GM19372 (cell line): ENCODE measurements around the gene SMARCAL1.

Experiments used
- ATAC-seq: cut with Tn5 transposase; IDR thresholded peaks from one replicate; pipeline ENCODE4 v1.9.1; 2021; ENCODE audit warnings: mild to moderate bottlenecking, low read depth, moderate library complexity; ENCODE audit not compliant: unreplicated experiment

Gene SMARCAL1

DNA sequence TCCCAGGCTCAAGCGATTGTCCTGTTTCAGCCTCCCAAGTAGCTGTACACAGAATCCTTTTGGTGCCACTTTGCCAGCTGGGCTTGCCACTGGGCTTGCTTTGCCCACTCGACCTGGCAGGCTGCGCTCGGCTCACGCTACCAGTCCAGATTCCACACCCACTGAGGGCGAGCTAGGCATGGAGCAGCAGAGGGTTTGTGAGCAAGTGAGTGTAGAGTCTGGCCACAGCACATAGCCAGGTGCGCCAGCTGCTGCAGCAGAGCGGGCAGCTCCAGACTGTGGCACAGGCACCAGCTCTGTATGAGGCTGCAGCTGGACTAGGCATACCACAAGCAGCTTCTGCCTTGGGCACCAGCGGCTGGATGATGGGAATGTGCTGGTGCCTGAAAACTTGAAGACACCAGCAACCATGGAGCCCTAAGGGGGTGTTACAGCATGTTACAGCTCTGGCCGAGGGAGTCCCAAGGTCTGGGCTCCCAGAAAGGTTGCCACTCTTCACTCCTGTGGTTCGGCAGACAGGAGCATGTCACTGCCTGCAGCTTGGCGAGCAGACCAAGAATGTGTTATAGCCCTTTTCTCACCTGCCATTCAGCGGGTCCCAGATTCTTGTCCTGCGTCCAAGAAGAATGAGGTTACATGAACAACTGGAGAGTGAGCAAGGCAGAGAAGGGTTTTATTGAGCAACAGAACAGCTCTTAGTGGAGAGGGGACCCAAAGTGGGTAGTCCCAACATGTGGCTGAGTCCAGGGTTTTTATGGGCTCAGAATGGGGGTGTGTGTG, 12.9 kb downstream of the SMARCAL1 start:
- ATAC-seq, result no peak

DNA sequence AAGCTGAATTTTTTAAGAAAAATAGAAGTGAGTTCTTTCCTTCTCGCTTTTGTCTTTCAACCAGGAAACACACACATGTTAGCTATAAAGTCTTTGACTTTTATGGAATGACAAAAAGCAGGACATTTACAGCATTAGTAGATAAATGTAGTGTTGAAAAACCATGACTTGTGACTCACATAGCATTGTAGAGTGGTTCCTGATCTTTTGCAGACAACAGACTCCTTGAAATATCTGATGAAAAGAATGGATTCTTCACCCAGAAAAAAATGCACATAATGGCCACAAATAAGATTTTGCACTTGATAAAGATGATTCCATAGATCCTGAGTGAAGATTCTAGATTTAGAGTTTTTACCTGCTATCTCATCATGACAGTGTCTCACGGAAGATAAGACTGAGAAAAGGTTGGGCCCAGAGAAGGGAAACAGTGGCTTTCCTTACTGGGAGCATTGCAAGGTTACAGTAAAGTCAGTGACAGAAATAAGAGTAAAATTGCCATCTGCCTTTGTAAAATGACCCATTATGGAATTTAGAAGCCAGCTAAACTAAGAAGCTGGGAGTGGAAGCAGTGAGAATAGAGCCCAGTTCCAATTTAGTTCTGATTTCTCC, 14.0 kb downstream of the SMARCAL1 start:
- no peak for ATAC-seq

DNA sequence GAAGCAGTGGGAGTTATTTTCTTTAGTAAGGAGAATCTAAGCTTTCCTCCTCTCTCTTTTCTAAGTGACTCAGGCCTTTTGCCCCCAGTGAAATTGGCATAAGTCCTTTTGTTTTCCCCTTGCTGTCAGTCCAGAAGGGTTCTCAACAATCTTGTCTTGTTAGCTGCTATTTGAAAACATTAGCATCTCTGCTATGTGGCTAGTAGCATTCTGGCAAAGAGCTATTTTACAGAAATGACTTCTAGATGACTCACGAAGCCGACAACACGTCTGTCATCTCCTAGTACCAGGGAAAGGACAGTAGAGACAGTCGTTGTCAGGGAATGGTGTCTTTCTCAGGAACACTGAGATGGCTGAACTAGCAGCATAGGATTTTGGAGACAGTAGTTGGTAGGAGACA, 14.7 kb downstream of the SMARCAL1 start:
- no peak for ATAC-seq

- ATAC-seq, result no peak
Observed at GRCh38 chr2:216428618-216429350, 16.5 kb downstream of the SMARCAL1 start.

DNA sequence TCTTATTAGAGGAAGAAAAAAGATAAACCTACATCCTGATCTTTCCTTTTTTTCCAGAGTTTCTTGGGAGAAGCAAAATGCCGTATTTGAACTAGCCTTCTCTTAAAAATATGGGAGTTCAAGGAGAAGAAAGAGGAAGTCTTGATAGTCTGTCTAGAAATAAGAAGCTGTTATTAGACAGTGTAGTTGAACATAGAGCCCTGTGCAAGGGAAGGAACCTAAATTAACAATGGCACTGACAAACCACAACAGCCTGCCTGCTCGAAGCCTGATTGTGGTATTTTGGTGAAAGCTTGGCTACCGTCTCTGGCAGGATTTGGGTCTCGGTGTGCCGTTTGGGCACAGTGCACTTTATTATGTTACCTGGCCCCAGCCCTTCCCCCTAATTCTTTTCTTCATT, 17.1 kb downstream of the SMARCAL1 start:
- no peak for ATAC-seq

DNA sequence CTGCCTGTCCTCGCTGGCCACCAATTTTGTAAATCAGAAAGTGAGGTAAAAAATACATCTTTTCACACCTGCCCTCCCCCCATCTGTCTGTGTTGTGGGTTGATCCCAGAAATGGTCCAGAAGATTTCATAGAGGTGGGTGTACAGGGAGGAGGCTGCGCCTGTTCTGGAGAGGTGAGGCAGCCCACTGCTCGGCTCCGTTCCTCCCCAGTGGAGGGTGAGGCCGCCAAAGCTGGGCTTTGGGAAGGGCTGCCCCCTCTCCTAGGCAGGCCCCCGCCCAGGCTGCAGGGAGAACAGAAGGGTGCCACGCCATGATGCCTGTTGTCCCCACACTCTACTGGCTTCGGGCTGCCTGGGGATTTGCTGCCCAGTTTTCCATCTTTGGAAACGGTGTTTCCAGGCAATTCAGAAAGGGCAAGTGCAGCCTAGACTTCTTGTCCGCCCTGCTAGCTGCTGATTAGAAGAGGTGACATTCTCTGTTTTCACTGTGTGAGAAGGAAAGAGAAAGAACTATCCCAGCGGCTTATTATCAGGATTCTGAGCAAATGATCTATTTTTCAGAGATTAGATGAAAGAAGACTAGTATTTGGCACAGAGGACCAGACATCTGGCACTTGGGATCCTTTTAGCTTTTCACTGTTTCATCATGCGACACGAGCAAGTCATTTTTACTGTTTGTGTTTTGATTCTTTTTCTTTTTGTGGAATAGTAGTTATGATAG, 18.7 kb downstream of the SMARCAL1 start:
- ATAC-seq, result no peak

DNA sequence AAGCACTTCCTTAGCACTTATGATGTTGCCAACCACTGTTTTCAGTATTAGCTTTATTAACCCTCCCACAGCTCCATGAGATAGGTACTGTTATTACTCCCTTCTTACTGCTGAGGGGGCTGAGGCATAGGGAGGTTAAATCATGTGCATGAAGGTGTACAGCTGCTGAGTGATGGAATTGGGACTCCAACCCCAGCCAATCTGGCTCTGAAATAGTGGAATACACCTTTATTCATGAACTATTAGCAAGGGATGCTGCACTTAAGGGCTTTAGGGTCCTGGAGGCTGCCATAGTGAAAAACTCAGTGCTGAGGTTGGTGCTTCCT, 19.2 kb downstream of the SMARCAL1 start:
- no peak for ATAC-seq

GRCh38 chr2:216436383-216436782, 24.1 kb downstream of the SMARCAL1 start:
- no peak for ATAC-seq

GRCh38 chr2:216441308-216442010, 29.2 kb downstream of the SMARCAL1 start:
- ATAC-seq, result no peak

DNA sequence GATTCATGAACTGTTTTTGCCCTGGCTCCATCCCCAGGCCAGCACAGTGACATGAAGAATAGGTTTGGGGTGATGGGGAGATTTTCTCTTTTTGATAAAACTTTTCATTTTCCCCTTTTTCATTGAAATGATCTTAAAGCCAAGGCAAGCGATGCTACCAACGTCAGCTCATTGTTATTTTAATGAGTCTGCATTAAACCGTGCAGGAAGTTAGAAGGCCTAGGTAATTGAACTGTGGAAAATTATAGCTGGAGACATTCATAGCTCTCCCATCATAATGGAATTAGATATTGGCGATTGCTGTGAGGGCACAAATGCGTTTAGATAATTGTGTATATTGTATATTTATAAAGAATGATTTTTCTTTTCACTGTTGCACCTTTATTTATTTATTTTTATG, 33.2 kb downstream of the SMARCAL1 start:
- no peak for ATAC-seq

- ATAC-seq, result no peak
Observed at GRCh38 chr2:216446343-216446742, 34.1 kb downstream of the SMARCAL1 start.

- no peak for ATAC-seq
Observed at GRCh38 chr2:216447293-216447692, 35.0 kb downstream of the SMARCAL1 start.

DNA sequence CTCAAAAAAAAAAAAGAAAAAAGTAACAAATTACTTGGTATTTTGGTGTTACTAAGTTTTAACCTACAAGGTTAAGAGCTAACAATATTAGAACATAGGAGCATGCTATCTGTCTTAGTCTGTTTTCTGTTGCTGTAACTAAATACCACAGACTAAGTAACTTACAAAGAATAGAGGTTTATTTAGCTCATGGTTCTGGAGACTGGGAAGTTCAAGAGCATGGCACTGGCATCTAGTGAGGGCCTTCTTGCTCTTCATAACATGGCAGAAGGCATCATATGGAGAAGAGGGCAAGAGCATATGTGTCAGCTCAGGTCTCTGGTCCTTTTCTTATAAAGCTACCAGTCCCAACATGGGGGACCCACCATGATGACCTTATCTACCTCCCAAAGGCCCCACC, 36.5 kb downstream of the SMARCAL1 start:
- no peak for ATAC-seq

DNA sequence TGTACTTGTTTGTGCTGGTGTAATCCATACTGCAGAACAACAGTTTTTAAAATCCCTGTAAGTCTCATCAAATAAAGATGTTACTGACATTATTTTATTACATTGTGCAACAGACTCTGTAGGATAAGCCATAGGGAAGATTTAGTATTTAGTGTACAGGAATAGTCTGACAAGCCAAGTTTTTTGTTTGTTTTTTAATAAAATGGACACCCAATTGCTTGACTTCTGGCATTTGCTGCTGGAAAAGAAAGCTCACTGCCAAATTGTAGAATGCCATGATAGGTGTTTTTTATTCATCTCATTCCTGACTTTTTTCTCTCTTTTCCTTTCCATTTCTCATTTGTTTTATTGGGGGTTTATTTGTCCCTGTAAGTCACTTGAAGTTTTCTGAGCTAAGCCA, 38.1 kb downstream of the SMARCAL1 start:
- ATAC-seq, result no peak

DNA sequence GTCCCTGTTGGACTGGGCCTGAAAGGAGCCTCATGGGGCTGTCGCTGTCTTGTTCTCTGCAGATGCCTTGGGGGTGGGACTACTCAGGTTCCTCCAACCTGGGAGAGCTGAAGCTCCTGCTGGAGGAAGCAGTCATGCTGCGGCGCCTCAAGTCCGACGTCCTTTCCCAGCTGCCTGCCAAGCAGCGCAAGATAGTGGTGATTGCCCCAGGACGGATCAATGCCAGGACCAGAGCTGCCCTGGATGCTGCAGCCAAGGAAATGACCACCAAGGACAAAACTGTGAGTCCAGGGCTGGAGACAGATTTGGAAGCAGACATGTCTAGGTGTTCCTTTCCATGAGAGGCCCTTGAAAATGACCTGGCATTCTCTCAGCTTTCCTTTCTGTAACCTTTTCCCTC, 38.5 kb downstream of the SMARCAL1 start:
- ATAC-seq, result no peak

- no peak for ATAC-seq
Observed at GRCh38 chr2:216453955-216454614, 41.8 kb downstream of the SMARCAL1 start.

- no peak for ATAC-seq
Observed at GRCh38 chr2:216463148-216463547, 50.9 kb downstream of the SMARCAL1 start.

GRCh38 chr2:216464104-216464720, 51.9 kb downstream of the SMARCAL1 start:
- ATAC-seq, result no peak

DNA sequence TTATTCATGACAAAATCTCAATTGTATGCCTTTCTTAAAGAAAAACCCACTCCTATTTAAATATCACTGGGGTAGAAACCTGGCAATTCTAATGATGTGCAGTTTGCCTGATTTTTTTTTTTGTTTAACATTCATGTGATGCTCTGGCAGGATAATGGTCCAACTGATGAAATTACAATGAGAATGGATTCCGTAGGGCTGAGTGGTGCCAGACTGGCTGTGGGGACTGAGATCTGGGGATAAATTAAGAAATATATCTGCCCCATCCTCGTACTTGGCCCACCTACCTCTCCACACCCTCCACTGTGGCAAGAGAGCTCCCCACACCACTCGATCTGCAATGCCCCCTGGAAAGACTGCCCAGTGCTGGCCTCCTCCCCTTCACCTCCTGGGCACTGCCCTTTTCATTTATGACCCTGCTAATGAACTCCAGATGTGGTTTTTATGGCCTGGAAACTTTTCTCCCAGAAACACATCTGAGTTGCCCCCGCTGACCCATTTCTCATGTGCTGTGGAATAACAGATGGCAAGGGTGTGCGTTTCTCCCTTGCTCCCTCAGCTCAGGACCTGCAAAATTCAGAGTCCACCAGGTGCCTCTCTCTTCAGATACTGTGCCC, 53.4 kb downstream of the SMARCAL1 start:
- no peak for ATAC-seq
